K562 (cell line): Measurements from ENCODE around the gene ABHD8. TPM values are rescaled to one million over a fixed set of nuclear protein-coding genes. Genes with fewer than 3 reads are reported as not detected.

Experiments
- BCL6 ChIP-seq: fragments of 250-450 bp; sonication (Bioruptor Pico); IDR thresholded peaks from 2 replicates; pipeline ENCODE4 v1.4.0; 2020
- ILK ChIP-seq: fragments of 450-650 bp; IDR thresholded peaks from 2 replicates; pipeline ENCODE4 v1.6.1; 2016; ENCODE audit warnings: missing genetic modification characterization, low read depth, mild to moderate bottlenecking, missing compliant biosample characterization, moderate library complexity, borderline replicate concordance
- KLF1 ChIP-seq: fragments of 450-650 bp; IDR thresholded peaks from 2 replicates; pipeline ENCODE4 v1.6.1; 2016; ENCODE audit warnings: missing genetic modification characterization, missing compliant biosample characterization
- NUFIP1 ChIP-seq: fragments of 450-650 bp; IDR thresholded peaks from 2 replicates; pipeline ENCODE4 v1.6.1; 2018; ENCODE audit not compliant: partially characterized antibody
- PHF20 ChIP-seq: fragments of 450-650 bp; IDR thresholded peaks from 2 replicates; pipeline ENCODE4 v1.6.1; 2018; ENCODE audit not compliant: partially characterized antibody
- SMC3 ChIP-seq: conservative IDR thresholded peaks from 2 replicates; pipeline ENCODE4 v1.6.1; 2011; ENCODE audit warnings: low read depth, low read length, improper control_type of control experiment; ENCODE audit not compliant: insufficient read depth
- SRSF3 ChIP-seq: fragments of 200-400 bp; formaldehyde crosslinking; IDR thresholded peaks from 2 replicates; pipeline ENCODE4 v1.6.1; 2016; ENCODE audit warnings: mild to moderate bottlenecking, low read length, moderate library complexity; ENCODE audit not compliant: insufficient read depth
- TEAD4 ChIP-seq, 2 experiments: sonication (generic) in 1 of 2; formaldehyde crosslinking in 1 of 2; IDR thresholded peaks; 2 replicates each; pipeline versions ENCODE4 v1.6.1 to v1.8.0; 2012 to 2022; ENCODE audit warnings: borderline replicate concordance in 1 of 2, inconsistent platforms in 1 of 2, low read length in 1 of 2, mild to moderate bottlenecking in 1 of 2, missing genetic modification reagents in 1 of 2
- polyA plus RNA-seq, 8 experiments: library from polyadenylated mRNA; depleted of rRNA in 4 of 8; stranded (reverse) in 5 of 8; unstranded in 3 of 8; fragments of >200 nt; fragmentation: Nextera tagmentation in 2 of 8; fragmentation: Illumina TruSeq in 1 of 8; extraction: Ambion mirVana in 2 of 8; extraction: Trizol in 1 of 8; gene quantifications; 2 replicates each; pipeline versions ENCODE4 v1.2.1 to v1.2.3, GENCODE V29; 2011 to 2014; ENCODE audit warnings: inconsistent platforms in 1 of 8, missing spikeins in 1 of 8
- total RNA-seq, 7 experiments: library from RNA; depleted of rRNA in 6 of 7; stranded (reverse); fragments of >200 nt in 6 of 7; fragmentation: Illumina TruSeq in 2 of 7; extraction: Trizol in 2 of 7; gene quantifications; 2 replicates each; pipeline versions ENCODE4 v1.2.1 to v1.2.3, GENCODE V29; 2011 to 2021; ENCODE audit warnings: low replicate concordance in 1 of 7
- TF ChIP-seq, protein P1 (sequence below): sonication (generic); formaldehyde crosslinking; IDR thresholded peaks from 2 replicates; pipeline ENCODE4 v1.8.0; 2022; ENCODE audit warnings: mild to moderate bottlenecking, missing genetic modification reagents
- TF ChIP-seq, protein P2 (sequence below): fragments of 450-650 bp; IDR thresholded peaks from 2 replicates; pipeline ENCODE4 v1.6.1; 2016; ENCODE audit warnings: mild to moderate bottlenecking
- TF ChIP-seq, protein P3 (sequence below): IDR thresholded peaks from 2 replicates; pipeline ENCODE4 v1.6.1; 2011; ENCODE audit not compliant: insufficient read length; ENCODE audit errors: extremely low read depth
- TF ChIP-seq, protein P4 (sequence below): fragments of 250-450 bp; sonication (Bioruptor Pico); IDR thresholded peaks from 2 replicates; pipeline ENCODE4 v1.4.0; 2020; ENCODE audit warnings: mild to moderate bottlenecking, moderate library complexity
- TF ChIP-seq, protein P5 (sequence below): sonication (generic); formaldehyde crosslinking; IDR thresholded peaks from 2 replicates; pipeline ENCODE4 v1.8.1; 2023; ENCODE audit warnings: mild to moderate bottlenecking, missing genetic modification reagents

The ABHD8 gene
- total and polyA plus RNA-seq, 9 of the 15 experiments (the other 6 are each of a cell fraction or from before 2014, with no cell fraction given), result 0.04 to 6.6 (median 2.0) TPM; not detected in 1

DNA sequence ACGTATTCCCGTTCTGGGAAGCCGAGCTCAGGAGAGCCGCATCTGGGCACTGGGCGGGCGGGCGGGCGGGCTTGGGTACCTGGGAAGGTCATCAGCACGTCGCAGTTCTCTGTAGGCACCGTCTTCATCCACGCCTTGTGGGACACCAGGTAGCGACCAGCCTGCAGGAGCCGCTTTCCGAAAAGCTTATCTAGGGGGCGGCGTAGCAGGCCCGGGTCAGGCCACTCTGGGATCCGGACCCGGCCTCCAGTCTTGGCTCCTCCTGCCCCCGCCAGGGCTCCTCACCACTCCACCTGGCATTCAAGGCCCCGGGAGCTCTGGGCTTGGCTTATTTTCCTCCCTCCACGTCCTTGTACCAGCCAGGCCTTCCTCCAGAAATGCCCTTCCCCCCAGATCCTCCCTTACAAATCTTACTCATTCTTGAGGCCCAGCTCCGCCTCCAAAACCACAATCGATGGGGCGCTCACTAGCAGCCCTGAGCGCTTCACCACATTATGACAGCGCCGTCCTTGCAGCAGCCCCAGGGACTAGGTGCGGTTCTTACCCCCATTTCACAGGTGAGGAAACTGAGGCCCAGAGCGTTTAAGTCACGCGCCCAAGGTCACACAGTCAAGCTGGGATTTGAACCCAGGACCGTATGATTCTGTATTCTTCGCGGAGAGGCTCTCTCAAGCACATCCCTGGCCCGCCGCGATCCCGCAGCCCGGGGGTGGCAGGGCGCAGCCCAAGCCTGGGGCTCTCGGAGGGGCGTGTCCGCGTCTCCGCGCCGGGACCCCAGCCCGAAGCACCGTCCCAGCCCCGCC lies 30.6 kb upstream of the ABHD8 start (continued):
- no peak for TF ChIP-seq SMC3
- TF ChIP-seq TEAD4 (IDR thresholded peaks at IDR 0.05; ENCODE audit: low read length), result no peak
- TF ChIP-seq TEAD4 (CRISPR knock-in tag; IDR thresholded peaks at IDR 0.05; ENCODE audit: borderline replicate concordance), result no peak
- TF ChIP-seq, protein P1, sequence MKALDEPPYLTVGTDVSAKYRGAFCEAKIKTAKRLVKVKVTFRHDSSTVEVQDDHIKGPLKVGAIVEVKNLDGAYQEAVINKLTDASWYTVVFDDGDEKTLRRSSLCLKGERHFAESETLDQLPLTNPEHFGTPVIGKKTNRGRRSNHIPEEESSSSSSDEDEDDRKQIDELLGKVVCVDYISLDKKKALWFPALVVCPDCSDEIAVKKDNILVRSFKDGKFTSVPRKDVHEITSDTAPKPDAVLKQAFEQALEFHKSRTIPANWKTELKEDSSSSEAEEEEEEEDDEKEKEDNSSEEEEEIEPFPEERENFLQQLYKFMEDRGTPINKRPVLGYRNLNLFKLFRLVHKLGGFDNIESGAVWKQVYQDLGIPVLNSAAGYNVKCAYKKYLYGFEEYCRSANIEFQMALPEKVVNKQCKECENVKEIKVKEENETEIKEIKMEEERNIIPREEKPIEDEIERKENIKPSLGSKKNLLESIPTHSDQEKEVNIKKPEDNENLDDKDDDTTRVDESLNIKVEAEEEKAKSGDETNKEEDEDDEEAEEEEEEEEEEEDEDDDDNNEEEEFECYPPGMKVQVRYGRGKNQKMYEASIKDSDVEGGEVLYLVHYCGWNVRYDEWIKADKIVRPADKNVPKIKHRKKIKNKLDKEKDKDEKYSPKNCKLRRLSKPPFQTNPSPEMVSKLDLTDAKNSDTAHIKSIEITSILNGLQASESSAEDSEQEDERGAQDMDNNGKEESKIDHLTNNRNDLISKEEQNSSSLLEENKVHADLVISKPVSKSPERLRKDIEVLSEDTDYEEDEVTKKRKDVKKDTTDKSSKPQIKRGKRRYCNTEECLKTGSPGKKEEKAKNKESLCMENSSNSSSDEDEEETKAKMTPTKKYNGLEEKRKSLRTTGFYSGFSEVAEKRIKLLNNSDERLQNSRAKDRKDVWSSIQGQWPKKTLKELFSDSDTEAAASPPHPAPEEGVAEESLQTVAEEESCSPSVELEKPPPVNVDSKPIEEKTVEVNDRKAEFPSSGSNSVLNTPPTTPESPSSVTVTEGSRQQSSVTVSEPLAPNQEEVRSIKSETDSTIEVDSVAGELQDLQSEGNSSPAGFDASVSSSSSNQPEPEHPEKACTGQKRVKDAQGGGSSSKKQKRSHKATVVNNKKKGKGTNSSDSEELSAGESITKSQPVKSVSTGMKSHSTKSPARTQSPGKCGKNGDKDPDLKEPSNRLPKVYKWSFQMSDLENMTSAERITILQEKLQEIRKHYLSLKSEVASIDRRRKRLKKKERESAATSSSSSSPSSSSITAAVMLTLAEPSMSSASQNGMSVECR (CRISPR knock-in tag), result no peak
- TF ChIP-seq SRSF3, result no peak
- no peak for TF ChIP-seq ILK (tag)
- no peak for TF ChIP-seq KLF1 (tag)
- TF ChIP-seq, protein P2, sequence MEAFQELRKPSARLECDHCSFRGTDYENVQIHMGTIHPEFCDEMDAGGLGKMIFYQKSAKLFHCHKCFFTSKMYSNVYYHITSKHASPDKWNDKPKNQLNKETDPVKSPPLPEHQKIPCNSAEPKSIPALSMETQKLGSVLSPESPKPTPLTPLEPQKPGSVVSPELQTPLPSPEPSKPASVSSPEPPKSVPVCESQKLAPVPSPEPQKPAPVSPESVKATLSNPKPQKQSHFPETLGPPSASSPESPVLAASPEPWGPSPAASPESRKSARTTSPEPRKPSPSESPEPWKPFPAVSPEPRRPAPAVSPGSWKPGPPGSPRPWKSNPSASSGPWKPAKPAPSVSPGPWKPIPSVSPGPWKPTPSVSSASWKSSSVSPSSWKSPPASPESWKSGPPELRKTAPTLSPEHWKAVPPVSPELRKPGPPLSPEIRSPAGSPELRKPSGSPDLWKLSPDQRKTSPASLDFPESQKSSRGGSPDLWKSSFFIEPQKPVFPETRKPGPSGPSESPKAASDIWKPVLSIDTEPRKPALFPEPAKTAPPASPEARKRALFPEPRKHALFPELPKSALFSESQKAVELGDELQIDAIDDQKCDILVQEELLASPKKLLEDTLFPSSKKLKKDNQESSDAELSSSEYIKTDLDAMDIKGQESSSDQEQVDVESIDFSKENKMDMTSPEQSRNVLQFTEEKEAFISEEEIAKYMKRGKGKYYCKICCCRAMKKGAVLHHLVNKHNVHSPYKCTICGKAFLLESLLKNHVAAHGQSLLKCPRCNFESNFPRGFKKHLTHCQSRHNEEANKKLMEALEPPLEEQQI, result no peak
- no peak for TF ChIP-seq BCL6 (CRISPR knock-in tag)
- TF ChIP-seq PHF20, result peak; percentile 73
- TF ChIP-seq, protein P3, sequence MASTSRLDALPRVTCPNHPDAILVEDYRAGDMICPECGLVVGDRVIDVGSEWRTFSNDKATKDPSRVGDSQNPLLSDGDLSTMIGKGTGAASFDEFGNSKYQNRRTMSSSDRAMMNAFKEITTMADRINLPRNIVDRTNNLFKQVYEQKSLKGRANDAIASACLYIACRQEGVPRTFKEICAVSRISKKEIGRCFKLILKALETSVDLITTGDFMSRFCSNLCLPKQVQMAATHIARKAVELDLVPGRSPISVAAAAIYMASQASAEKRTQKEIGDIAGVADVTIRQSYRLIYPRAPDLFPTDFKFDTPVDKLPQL, result no peak
- TF ChIP-seq, protein P4, sequence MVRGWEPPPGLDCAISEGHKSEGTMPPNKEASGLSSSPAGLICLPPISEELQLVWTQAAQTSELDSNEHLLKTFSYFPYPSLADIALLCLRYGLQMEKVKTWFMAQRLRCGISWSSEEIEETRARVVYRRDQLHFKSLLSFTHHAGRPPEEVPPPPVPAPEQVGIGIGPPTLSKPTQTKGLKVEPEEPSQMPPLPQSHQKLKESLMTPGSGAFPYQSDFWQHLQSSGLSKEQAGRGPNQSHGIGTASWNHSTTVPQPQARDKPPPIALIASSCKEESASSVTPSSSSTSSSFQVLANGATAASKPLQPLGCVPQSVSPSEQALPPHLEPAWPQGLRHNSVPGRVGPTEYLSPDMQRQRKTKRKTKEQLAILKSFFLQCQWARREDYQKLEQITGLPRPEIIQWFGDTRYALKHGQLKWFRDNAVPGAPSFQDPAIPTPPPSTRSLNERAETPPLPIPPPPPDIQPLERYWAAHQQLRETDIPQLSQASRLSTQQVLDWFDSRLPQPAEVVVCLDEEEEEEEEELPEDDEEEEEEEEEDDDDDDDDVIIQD (CRISPR knock-in tag), result no peak
- no peak for TF ChIP-seq NUFIP1
- TF ChIP-seq, protein P5, sequence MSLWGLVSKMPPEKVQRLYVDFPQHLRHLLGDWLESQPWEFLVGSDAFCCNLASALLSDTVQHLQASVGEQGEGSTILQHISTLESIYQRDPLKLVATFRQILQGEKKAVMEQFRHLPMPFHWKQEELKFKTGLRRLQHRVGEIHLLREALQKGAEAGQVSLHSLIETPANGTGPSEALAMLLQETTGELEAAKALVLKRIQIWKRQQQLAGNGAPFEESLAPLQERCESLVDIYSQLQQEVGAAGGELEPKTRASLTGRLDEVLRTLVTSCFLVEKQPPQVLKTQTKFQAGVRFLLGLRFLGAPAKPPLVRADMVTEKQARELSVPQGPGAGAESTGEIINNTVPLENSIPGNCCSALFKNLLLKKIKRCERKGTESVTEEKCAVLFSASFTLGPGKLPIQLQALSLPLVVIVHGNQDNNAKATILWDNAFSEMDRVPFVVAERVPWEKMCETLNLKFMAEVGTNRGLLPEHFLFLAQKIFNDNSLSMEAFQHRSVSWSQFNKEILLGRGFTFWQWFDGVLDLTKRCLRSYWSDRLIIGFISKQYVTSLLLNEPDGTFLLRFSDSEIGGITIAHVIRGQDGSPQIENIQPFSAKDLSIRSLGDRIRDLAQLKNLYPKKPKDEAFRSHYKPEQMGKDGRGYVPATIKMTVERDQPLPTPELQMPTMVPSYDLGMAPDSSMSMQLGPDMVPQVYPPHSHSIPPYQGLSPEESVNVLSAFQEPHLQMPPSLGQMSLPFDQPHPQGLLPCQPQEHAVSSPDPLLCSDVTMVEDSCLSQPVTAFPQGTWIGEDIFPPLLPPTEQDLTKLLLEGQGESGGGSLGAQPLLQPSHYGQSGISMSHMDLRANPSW (CRISPR knock-in tag), result peak; percentile 86; the same call in 1 of the 2 replicates
